Effector memory CD8-positive, alpha-beta T cell (primary cell): ENCODE data around the gene SHISA2.

Source experiments
- ATAC-seq: fragments of 150-1000 bp; cut with Tn5 transposase; replicated peaks from 2 replicates; pipeline ENCODE4 v1.10.0; 2021; ENCODE audit warnings: mild to moderate bottlenecking, moderate library complexity
- DNase-seq, 3 experiments: peaks; one replicate each; pipeline ENCODE4 v3.0.0; 2021
- H3K27ac Mint-ChIP-seq, 2 donors: one replicate each; pipeline ENCODE4 v1.8.0; 2022; ENCODE audit warnings: mild to moderate bottlenecking in 2 of 2, mixed read lengths in 2 of 2, moderate library complexity in 2 of 2
- H3K27me3 Mint-ChIP-seq, 2 donors: one replicate each; pipeline ENCODE4 v1.8.0; 2022; ENCODE audit warnings: mixed read lengths in 2 of 2
- H3K36me3 Mint-ChIP-seq: one replicate; pipeline ENCODE4 v1.8.0; 2022; ENCODE audit warnings: mild to moderate bottlenecking, moderate library complexity, mixed read lengths; ENCODE audit not compliant: insufficient read depth
- H3K4me1 Mint-ChIP-seq, 2 donors: one replicate each; pipeline ENCODE4 v1.8.0; 2022; ENCODE audit warnings: low read depth in 2 of 2, mixed read lengths in 2 of 2
- H3K4me3 Mint-ChIP-seq, 2 donors: one replicate each; pipeline ENCODE4 v1.8.0; 2022; ENCODE audit warnings: mild to moderate bottlenecking in 2 of 2, mixed read lengths in 2 of 2, moderate library complexity in 2 of 2
- H3K9me3 Mint-ChIP-seq, 2 donors: one replicate each; pipeline ENCODE4 v1.8.0; 2022; ENCODE audit warnings: mixed read lengths in 2 of 2

Gene SHISA2

DNA sequence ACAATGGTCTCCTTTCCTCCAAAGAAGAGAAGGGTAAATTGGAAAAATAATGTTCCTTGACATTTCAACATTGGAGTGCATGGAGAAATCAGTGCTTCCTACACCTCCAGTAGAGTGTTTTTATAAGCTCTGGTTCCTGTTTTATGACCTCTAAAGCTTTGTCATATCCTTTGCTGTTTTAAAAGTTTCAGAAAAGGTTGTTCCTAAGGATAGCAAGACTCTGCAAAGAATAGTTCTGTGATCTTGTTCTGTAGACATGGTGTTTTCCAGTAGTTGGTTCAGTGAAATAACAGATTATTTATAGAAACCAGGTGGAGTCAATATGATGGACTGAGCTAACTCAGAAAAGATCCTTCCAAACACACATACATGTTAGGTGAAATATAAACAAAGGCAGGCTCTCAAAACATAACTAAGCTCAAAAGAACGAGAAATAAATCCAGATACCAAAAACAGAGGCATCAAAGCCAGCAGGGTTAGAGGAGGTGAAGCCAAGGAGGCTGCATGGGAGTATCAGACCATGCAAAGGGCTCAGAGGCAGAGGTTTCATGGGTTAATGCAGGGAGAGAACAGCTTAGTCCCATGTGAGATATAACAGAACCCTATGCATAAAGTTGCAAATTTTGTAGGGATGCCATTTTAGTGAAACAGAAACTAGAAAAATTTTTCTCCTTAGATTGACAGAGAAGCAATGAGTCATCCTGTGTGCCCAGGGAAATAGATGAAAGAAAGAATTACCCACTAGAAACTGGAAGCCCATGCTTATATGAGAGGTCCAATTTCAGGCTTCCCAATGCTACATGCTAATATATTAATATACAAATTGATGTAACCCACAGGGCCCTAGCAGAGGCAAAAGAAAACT is 44.3 kb downstream of the SHISA2 start:
- H3K27ac Mint-ChIP-seq = no peak overlapping the region
- H3K4me1 Mint-ChIP-seq = no peaks in the 10 kb centered on the region
- no peak for DNase-seq
- ATAC-seq = no peak
- H3K9me3 Mint-ChIP-seq = peaks cover 3 to 12% of the 10 kb centered on the region in 2 donors
- H3K36me3 Mint-ChIP-seq = no peaks in the 10 kb centered on the region
- H3K27me3 Mint-ChIP-seq = peaks cover 16 to 18% of the 10 kb centered on the region in 2 donors
- H3K4me3 Mint-ChIP-seq = no peak overlapping the region
